NCI-H526 treated with DMSO at 0.1 percent for 48 hours (cell line): Measurements from ENCODE around the gene UBE2A.
A peak's percentile ranks its signal among the peaks of the same experiment; 100 is the strongest.

Experiments
- DNase-seq: peaks from one replicate; lab custom pipeline; 2025; lab: John Stamatoyannopoulos, UW

The UBE2A gene

GRCh38 chrX:119574394-119575266, at the start of gene UBE2A:
UBE2A (plus strand) TSS chrX:119574563; CDS start chrX:119574712, 149 bp downstream.
- peak; percentile 74 for DNase-seq

- no peak for DNase-seq
Observed at GRCh38 chrX:119529345-119530276, 44.8 kb upstream of the UBE2A start.

GRCh38 chrX:119537487-119537886, 36.9 kb upstream of the UBE2A start:
- DNase-seq = no peak

GRCh38 chrX:119539872-119540271, 34.5 kb upstream of the UBE2A start:
- DNase-seq = no peak

- no peak for DNase-seq
Observed at GRCh38 chrX:119541188-119541587, 33.2 kb upstream of the UBE2A start.

- no peak for DNase-seq
Observed at GRCh38 chrX:119549327-119550016, 24.9 kb upstream of the UBE2A start.

GRCh38 chrX:119552508-119552907, 21.9 kb upstream of the UBE2A start:
- no peak for DNase-seq

- DNase-seq = peak; percentile 87
Observed at GRCh38 chrX:119565107-119565663, 9.2 kb upstream of the UBE2A start, which contains the start of gene STEEP1. STEEP1 (minus strand) TSS chrX:119565409; CDS start chrX:119565355, 54 bp downstream.

GRCh38 chrX:119570351-119570835, 4.0 kb upstream of the UBE2A start:
- no peak for DNase-seq

- no peak for DNase-seq
Observed at GRCh38 chrX:119573222-119573621, 1.1 kb upstream of the UBE2A start.

GRCh38 chrX:119573840-119574393, 446 bp upstream of the UBE2A start:
- DNase-seq = no peak

GRCh38 chrX:119579414-119579813, 5.1 kb downstream of the UBE2A start:
- DNase-seq = no peak

GRCh38 chrX:119583431-119584059, 9.2 kb downstream of the UBE2A start:
- DNase-seq = no peak

GRCh38 chrX:119589810-119590209, 15.4 kb downstream of the UBE2A start:
- no peak for DNase-seq

- DNase-seq = no peak
Observed at GRCh38 chrX:119602701-119603255, 28.4 kb downstream of the UBE2A start.

- no peak for DNase-seq
Observed at GRCh38 chrX:119604766-119605463, 30.6 kb downstream of the UBE2A start.

GRCh38 chrX:119605464-119606279, 31.3 kb downstream of the UBE2A start:
- no peak for DNase-seq

GRCh38 chrX:119606280-119607017, 32.1 kb downstream of the UBE2A start, which contains the start of gene NKRF:
NKRF (minus strand) TSS chrX:119606424.
- peak; percentile 60 for DNase-seq
